CD14-positive monocyte (primary cell): Measurements from ENCODE around the gene CEND1. TPM values are rescaled to one million over a fixed set of nuclear protein-coding genes. Genes with fewer than 3 reads are reported as not detected.
"Not testable (repeated sequence)": the region's sequence is repeated elsewhere in the genome, so short reads cannot be mapped to it uniquely, and the experiment has no call there.

Experiments
- DNase-seq, 3 donors: peaks; one replicate each; pipeline ENCODE4 v3.0.0-alpha.2; 2011 to 2022
- H2AFZ ChIP-seq: 2 replicates; pipeline ENCODE4 v1.6.0; 2012; ENCODE audit warnings: mild to moderate bottlenecking, low read depth, low read length, inconsistent platforms; ENCODE audit not compliant: insufficient read depth, poor library complexity, severe bottlenecking
- H3K27ac ChIP-seq, 2 donors: 1 replicate in 1 of 2; 2 replicates in 1 of 2; pipeline ENCODE4 v1.5.1; 2012 to 2013; ENCODE audit warnings: low read length in 2 of 2, control low read depth in 1 of 2, inconsistent platforms in 1 of 2, low read depth in 1 of 2, mild to moderate bottlenecking in 1 of 2
- H3K27me3 ChIP-seq, 2 donors: one replicate each; pipeline versions ENCODE4 v1.6.0 to v1.6.1; 2011 to 2013; ENCODE audit warnings: low read length in 2 of 2; ENCODE audit not compliant: control insufficient read depth in 2 of 2, insufficient read depth in 2 of 2
- H3K36me3 ChIP-seq, 2 donors: replicated peaks in 1 of 2; 1 replicate in 1 of 2; 2 replicates in 1 of 2; pipeline versions ENCODE4 v1.5.1 to v1.6.1; 2012 to 2013; ENCODE audit warnings: low read length in 2 of 2, control low read depth in 1 of 2, inconsistent platforms in 1 of 2, mild to moderate bottlenecking in 1 of 2; ENCODE audit not compliant: insufficient read depth in 2 of 2, control insufficient read depth in 1 of 2
- H3K4me1 ChIP-seq, 2 donors: 1 replicate in 1 of 2; 2 replicates in 1 of 2; pipeline versions ENCODE4 v1.5.1 to v1.6.1; 2012 to 2013; ENCODE audit warnings: low read length in 2 of 2, control low read depth in 1 of 2, inconsistent platforms in 1 of 2, mild to moderate bottlenecking in 1 of 2, moderate library complexity in 1 of 2; ENCODE audit not compliant: insufficient read depth in 2 of 2, control insufficient read depth in 1 of 2
- H3K4me2 ChIP-seq: replicated peaks from 2 replicates; pipeline ENCODE3; 2012; ENCODE audit warnings: low read length, moderate library complexity, mild to moderate bottlenecking; ENCODE audit not compliant: poor library complexity, severe bottlenecking; ENCODE audit errors: extremely low read depth
- H3K4me3 ChIP-seq, 3 experiments: fragments of 200-600 bp in 1 of 3; sonication (generic) in 1 of 3; replicated peaks in 1 of 3; 1 replicate in 2 of 3; 2 replicates in 1 of 3; pipeline ENCODE4 v1.5.1; 2011 to 2013; ENCODE audit warnings: low read length in 3 of 3, mild to moderate bottlenecking in 3 of 3, control low read depth in 2 of 3, low read depth in 2 of 3, inconsistent platforms in 1 of 3, moderate library complexity in 1 of 3
- H3K79me2 ChIP-seq: 2 replicates; pipeline ENCODE4 v1.6.0; 2012; ENCODE audit warnings: mild to moderate bottlenecking, control low read depth, inconsistent platforms, low read length, moderate library complexity; ENCODE audit not compliant: insufficient read depth
- H3K9ac ChIP-seq: 2 replicates; pipeline ENCODE4 v1.6.0; 2017; ENCODE audit warnings: low read length, mild to moderate bottlenecking; ENCODE audit not compliant: insufficient read depth, poor library complexity, severe bottlenecking
- H3K9me3 ChIP-seq, 2 donors: replicated peaks in 1 of 2; 1 replicate in 1 of 2; 2 replicates in 1 of 2; pipeline versions ENCODE4 v1.5.1 to v1.6.1; 2012 to 2013; ENCODE audit warnings: low read length in 2 of 2, control low read depth in 1 of 2; ENCODE audit not compliant: control insufficient read depth in 1 of 2, insufficient read depth in 1 of 2
- H4K20me1 ChIP-seq: 2 replicates; pipeline ENCODE4 v1.6.0; 2012; ENCODE audit warnings: mild to moderate bottlenecking, low read length, control low read depth, moderate library complexity; ENCODE audit not compliant: insufficient read depth
- H3K27ac Mint-ChIP-seq, 7 donors: one replicate each; pipeline ENCODE4 v1.8.0; 2020; ENCODE audit warnings: mild to moderate bottlenecking in 7 of 7, mixed read lengths in 7 of 7, moderate library complexity in 6 of 7, inconsistent platforms in 2 of 7
- H3K27me3 Mint-ChIP-seq, 3 donors: one replicate each; pipeline ENCODE4 v1.8.0; 2021 to 2022; ENCODE audit warnings: low read depth in 3 of 3, mild to moderate bottlenecking in 3 of 3, mixed read lengths in 3 of 3, moderate library complexity in 3 of 3, inconsistent platforms in 1 of 3
- H3K36me3 Mint-ChIP-seq, 2 donors: one replicate each; pipeline ENCODE4 v1.8.0; 2020; ENCODE audit warnings: mixed read lengths in 2 of 2, inconsistent platforms in 1 of 2, mild to moderate bottlenecking in 1 of 2
- H3K4me1 Mint-ChIP-seq: one replicate; pipeline ENCODE4 v1.8.0; 2020; ENCODE audit warnings: mild to moderate bottlenecking, mixed read lengths
- H3K4me3 Mint-ChIP-seq, 2 donors: one replicate each; pipeline ENCODE4 v1.8.0; 2020; ENCODE audit warnings: mild to moderate bottlenecking in 2 of 2, mixed read lengths in 2 of 2, moderate library complexity in 1 of 2
- H3K9me3 Mint-ChIP-seq, 7 donors: one replicate each; pipeline ENCODE4 v1.8.0; 2020 to 2022; ENCODE audit warnings: mixed read lengths in 7 of 7, mild to moderate bottlenecking in 6 of 7, moderate library complexity in 6 of 7, inconsistent platforms in 2 of 7
- CTCF ChIP-seq: fragments of 200-600 bp; IDR thresholded peaks from one replicate; pipeline ENCODE4 v1.8.0; 2022; ENCODE audit warnings: antibody characterized with exemption, mild to moderate bottlenecking
- WGBS: methylation state at CpG from one replicate; pipeline ENCODE4 v1.1.5; 2013; ENCODE audit warnings: missing lambda C conversion rate; ENCODE audit not compliant: insufficient coverage; 5-methylcytosine and 5-hydroxymethylcytosine counted together
- intact Hi-C, 2 donors: fragments of 100-400 bp; cut with micrococcal nuclease; formaldehyde crosslinking; loops; one replicate each; pipeline versions ENCODE4 v1.15.0 to v1.15.1; 2023
- polyA plus RNA-seq, 3 donors: library from polyadenylated mRNA; depleted of rRNA in 1 of 3; unstranded in 2 of 3; stranded (reverse) in 1 of 3; fragments of 300-500 nt in 2 of 3; fragments of >200 nt in 1 of 3; fragmentation: Illumina TruSeq in 2 of 3; gene quantifications; 1 replicate in 2 of 3; 2 replicates in 1 of 3; pipeline ENCODE4 v1.2.3, GENCODE V29; 2012 to 2021

The CEND1 gene
- polyA plus RNA-seq, 3 donors: not detected

- peaks cover 18% of the 10 kb centered on the region for H3K4me1 Mint-ChIP-seq
- 80% methylated on average over 1 of the region's 4 CpGs for WGBS
- Histone ChIP-seq H2AFZ (no peak overlapping the region), H3K36me3 (no peaks in the 10 kb centered on the region), H3K79me2 (peaks cover 13% of the 10 kb centered on the region), H3K4me2 (no peak overlapping the region), H4K20me1 (peaks cover 4% of the 10 kb centered on the region), H3K4me1 (peaks cover 13 to 32% of the 10 kb centered on the region in 2 donors), H3K9me3 (no peaks in the 10 kb centered on the region), H3K27me3 (peaks cover 0 to 4% of the 10 kb centered on the region in 2 donors), H3K4me3 (no peak overlapping the region), H3K9ac (no peak overlapping the region), H3K27ac (no peak overlapping the region)
- no peak overlapping the region for H3K27ac Mint-ChIP-seq
- no peak for DNase-seq
- H3K36me3 Mint-ChIP-seq: no peaks in the 10 kb centered on the region
- no peaks in the 10 kb centered on the region for H3K9me3 Mint-ChIP-seq
- intact Hi-C loops: no loop called here
- H3K27me3 Mint-ChIP-seq: peaks cover 6 to 12% (median 9%) of the 10 kb centered on the region in 3 donors
- H3K4me3 Mint-ChIP-seq: no peak overlapping the region
- no peak for TF ChIP-seq CTCF
Observed at GRCh38 chr11:742571-743201, 47.2 kb downstream of the CEND1 start.

GRCh38 chr11:742156-742546, 47.7 kb downstream of the CEND1 start:
- H3K9me3 Mint-ChIP-seq: no peaks in the 10 kb centered on the region
- H3K27me3 Mint-ChIP-seq: peaks cover 6 to 17% (median 14%) of the 10 kb centered on the region in 3 donors
- intact Hi-C loops: no loop called here
- Histone ChIP-seq H3K9me3 (no peaks in the 10 kb centered on the region), H3K4me1 (peaks cover 18 to 33% of the 10 kb centered on the region in 2 donors), H3K4me2 (no peak overlapping the region), H4K20me1 (no peaks in the 10 kb centered on the region), H3K4me3 (no peak overlapping the region), H3K79me2 (peaks cover 7% of the 10 kb centered on the region), H3K9ac (no peak overlapping the region), H3K27ac (no peak overlapping the region), H2AFZ (no peak overlapping the region), H3K27me3 (peaks cover 0 to 4% of the 10 kb centered on the region in 2 donors), H3K36me3 (no peaks in the 10 kb centered on the region)
- no peaks in the 10 kb centered on the region for H3K36me3 Mint-ChIP-seq
- H3K4me1 Mint-ChIP-seq: peaks cover 24% of the 10 kb centered on the region
- DNase-seq: no peak
- WGBS: 100% methylated on average over 3 of the region's 3 CpGs
- H3K4me3 Mint-ChIP-seq: no peak overlapping the region
- H3K27ac Mint-ChIP-seq: peak overlapping the region in 1 of 7 donors; percentile 31
- no peak for TF ChIP-seq CTCF

DNA sequence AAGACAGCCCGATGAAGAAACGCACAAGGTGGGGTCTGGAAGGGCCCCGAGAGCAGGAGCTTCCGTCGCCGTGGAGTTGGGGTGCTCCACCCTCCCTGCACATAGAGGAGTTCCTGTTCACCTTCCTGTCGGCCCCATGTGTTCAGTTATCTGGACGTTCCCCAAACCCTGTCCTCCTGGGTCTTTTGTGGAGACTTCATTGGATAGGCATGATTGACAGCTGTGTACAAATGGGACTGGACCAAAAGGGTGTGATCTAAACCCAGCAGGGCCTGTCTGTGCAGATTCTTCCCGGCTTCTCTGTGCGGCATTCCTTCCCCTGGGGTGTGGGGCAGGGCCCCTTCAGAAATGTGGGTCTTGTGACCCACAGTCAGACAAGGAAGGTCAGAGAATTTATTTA, 52.0 kb downstream of the CEND1 start:
- H3K27me3 Mint-ChIP-seq: peaks cover 17 to 26% (median 25%) of the 10 kb centered on the region in 3 donors
- H3K36me3 ChIP-seq, intact Hi-C loops, H3K9me3 ChIP-seq, H3K9me3 Mint-ChIP-seq, H3K27ac ChIP-seq, H3K27me3 ChIP-seq, H4K20me1 ChIP-seq, H3K79me2 ChIP-seq, H3K36me3 Mint-ChIP-seq: not testable (repeated sequence)
- 7% methylated on average over 9 of the region's 10 CpGs for WGBS
- Histone ChIP-seq H3K9ac (peak overlapping the region; percentile 28), H3K4me3 (peak overlapping the region in 1 of 3 experiments; percentile 53), H2AFZ (peak overlapping the region; percentile 66), H3K4me1 (peaks cover 13 to 16% of the 10 kb centered on the region in 2 donors), H3K4me2 (peak overlapping the region; percentile 47)
- H3K4me3 Mint-ChIP-seq: peak overlapping the region; percentile 62 to 85
- H3K27ac Mint-ChIP-seq: peak overlapping the region in 1 of 7 donors; percentile 57
- DNase-seq: peak in 1 of 3 donors; percentile 28
- H3K4me1 Mint-ChIP-seq: peaks cover 19% of the 10 kb centered on the region
